Measurements from ENCODE around the gene AHI1. TPM values are rescaled to one million over a fixed set of nuclear protein-coding genes. Genes with fewer than 3 reads are reported as not detected.
A peak's percentile ranks its signal among the peaks of the same experiment; 100 is the strongest.

The AHI1 gene
- total RNA-seq, 1 experiment from 2014 or later, result 14.1 TPM

DNA sequence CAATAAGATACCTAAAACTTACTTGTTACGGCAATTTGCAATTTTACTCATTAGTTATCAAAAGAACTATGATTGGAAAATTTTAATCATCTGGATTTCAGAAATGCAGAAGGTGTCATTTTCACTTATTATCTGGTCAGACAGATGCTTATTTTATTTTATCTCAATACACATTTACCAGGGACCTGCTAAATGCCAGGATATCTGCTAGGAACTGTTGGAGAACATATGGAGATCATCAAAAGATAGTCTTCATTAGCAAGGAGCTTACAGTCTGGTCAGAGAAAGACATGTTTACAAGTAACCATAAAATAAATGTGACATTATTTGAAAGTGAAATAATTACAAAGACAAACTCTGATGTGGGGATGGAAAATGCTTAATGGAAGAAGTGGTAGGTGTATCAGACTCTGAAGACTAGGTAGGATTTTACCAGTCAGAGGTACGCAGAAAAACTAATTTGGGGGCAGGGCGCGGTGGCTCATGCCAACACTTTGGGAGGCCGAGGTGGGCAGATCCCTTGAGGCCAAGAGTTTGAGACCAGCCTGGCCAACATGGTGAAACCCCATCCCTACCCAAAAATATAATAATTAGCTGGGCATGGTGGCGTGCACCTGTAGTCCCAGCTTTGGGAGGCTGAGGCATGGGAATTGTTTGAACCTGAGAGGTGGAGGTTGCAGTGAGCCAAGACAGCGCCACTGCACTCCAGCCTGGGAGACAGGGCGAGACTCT, 178.6 kb downstream of the AHI1 start:
- no peak overlapping the region for H3K4me2 ChIP-seq (ENCODE audit: low read depth, low read length, poor library complexity, severe bottlenecking)
- H3K4me1 ChIP-seq (ENCODE audit: low read length), result peaks cover 19% of the 10 kb centered on the region
- H3K36me3 ChIP-seq (ENCODE audit: insufficient read depth, low read length), result no peaks in the 10 kb centered on the region
- no peak for DNase-seq
- no peaks in the 10 kb centered on the region for H3K79me2 ChIP-seq (ENCODE audit: low read length)
- no peaks in the 10 kb centered on the region for H3K9me2 ChIP-seq (replicated peaks; ENCODE audit: insufficient read depth, low read length)
- no peaks in the 10 kb centered on the region for H4K20me1 ChIP-seq (ENCODE audit: insufficient read depth, low read depth, low read length)
- H3K27ac ChIP-seq (ENCODE audit: low read length), result no peak overlapping the region
- H3K9ac ChIP-seq (ENCODE audit: low read length), result no peak overlapping the region
- H3K27me3 ChIP-seq (ENCODE audit: low read length), result no peaks in the 10 kb centered on the region
- no peaks in the 10 kb centered on the region for H3K9me3 ChIP-seq (ENCODE audit: low read length)
- H2AFZ ChIP-seq (ENCODE audit: low read length), result no peak overlapping the region
- no peak overlapping the region for H3K4me3 ChIP-seq (ENCODE audit: low read length)

DNA sequence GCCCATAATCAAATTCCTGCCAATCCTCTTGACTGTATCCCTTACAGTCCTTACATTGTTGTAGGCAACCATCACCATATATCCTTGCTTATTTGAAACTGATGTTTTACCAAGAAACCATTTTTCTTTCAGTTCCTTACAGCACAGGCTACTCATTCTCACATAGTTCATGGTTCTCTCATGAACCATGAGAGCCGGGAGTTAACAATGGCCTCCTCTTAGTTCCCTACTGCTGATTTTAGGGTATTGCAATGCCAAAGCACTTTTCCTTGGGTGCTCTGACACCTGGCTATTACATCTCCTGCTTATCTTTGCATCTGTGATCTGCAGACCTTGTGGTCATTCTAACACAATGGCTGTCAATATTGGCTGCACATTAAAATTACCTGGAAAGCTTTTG, 183.0 kb downstream of the AHI1 start:
- Histone ChIP-seq H3K27ac (ENCODE audit: low read length) (no peak overlapping the region), H3K4me3 (ENCODE audit: low read length) (no peak overlapping the region), H3K79me2 (ENCODE audit: low read length) (no peaks in the 10 kb centered on the region), H3K4me2 (ENCODE audit: low read depth, low read length, poor library complexity, severe bottlenecking) (no peak overlapping the region), H3K27me3 (ENCODE audit: low read length) (no peaks in the 10 kb centered on the region), H4K20me1 (ENCODE audit: insufficient read depth, low read depth, low read length) (no peaks in the 10 kb centered on the region), H3K9ac (ENCODE audit: low read length) (no peak overlapping the region), H3K36me3 (ENCODE audit: insufficient read depth, low read length) (no peaks in the 10 kb centered on the region), H2AFZ (ENCODE audit: low read length) (no peak overlapping the region), H3K9me2 (replicated peaks; ENCODE audit: insufficient read depth, low read length) (no peaks in the 10 kb centered on the region), H3K4me1 (ENCODE audit: low read length) (peaks cover 12% of the 10 kb centered on the region), H3K9me3 (ENCODE audit: low read length) (no peaks in the 10 kb centered on the region)
- DNase-seq, result no peak

DNA sequence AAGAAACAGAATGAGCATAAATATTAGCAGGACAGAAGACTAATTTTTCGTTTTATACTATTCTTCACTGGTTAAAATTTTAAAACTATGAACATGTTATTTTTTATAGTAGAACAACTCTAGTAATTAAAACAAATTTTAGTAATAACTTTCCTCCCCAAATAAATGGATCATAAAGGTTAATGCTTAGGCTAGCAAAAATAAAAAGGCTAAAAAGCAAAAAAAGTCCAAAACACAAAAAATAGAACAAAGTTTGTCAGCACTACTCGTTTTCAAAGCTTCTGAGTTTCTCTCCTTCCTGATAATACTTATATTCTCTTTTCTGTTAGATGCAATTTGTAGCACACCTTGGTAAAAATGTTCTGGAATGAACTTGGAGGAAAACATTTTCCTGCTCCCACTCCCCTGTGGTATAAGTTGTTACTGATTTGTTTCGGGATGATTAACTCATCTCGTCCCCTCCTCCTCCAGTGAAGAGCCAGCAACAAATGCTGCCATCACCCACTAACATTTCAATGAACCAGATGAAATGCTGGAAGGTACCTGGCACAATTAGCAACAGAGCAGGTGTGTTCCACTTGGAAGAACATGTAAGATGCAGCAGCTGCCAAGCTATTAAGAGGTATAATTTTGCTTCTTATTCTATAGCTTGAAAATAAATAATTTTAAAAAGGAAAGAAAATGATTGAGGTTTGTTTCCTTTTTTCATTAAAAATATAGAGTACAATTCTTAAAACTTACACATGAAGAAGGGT, 185.9 kb downstream of the AHI1 start:
- no peaks in the 10 kb centered on the region for H3K36me3 ChIP-seq (ENCODE audit: insufficient read depth, low read length)
- H3K9me2 ChIP-seq (replicated peaks; ENCODE audit: insufficient read depth, low read length), result no peaks in the 10 kb centered on the region
- H3K9me3 ChIP-seq (ENCODE audit: low read length), result no peaks in the 10 kb centered on the region
- no peak overlapping the region for H3K4me2 ChIP-seq (ENCODE audit: low read depth, low read length, poor library complexity, severe bottlenecking)
- no peak overlapping the region for H3K4me3 ChIP-seq (ENCODE audit: low read length)
- no peak for DNase-seq
- H3K79me2 ChIP-seq (ENCODE audit: low read length), result no peaks in the 10 kb centered on the region
- H2AFZ ChIP-seq (ENCODE audit: low read length), result no peak overlapping the region
- no peaks in the 10 kb centered on the region for H3K27me3 ChIP-seq (ENCODE audit: low read length)
- no peak overlapping the region for H3K27ac ChIP-seq (ENCODE audit: low read length)
- H3K9ac ChIP-seq (ENCODE audit: low read length), result no peak overlapping the region
- H4K20me1 ChIP-seq (ENCODE audit: insufficient read depth, low read depth, low read length), result no peaks in the 10 kb centered on the region
- H3K4me1 ChIP-seq (ENCODE audit: low read length), result peaks cover 20% of the 10 kb centered on the region

DNA sequence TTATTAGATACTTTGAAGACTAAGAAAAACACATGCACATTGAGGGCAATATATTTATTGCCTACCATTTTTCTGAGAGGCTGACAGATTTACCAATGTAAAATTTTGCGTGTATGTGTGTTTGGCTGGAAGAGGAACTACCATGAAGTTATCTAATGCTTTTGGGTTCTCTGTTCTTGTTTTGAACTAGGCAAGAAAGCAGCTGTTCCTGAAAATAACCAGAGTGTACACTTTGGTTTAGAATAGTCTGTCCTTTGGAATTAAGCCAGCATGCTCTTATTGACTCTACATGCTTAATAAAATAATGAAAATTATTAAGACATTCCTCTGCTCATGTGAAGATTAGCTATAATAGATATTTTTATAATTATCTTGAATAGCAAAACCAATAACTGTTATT, 187.2 kb downstream of the AHI1 start:
- DNase-seq, result no peak

DNA sequence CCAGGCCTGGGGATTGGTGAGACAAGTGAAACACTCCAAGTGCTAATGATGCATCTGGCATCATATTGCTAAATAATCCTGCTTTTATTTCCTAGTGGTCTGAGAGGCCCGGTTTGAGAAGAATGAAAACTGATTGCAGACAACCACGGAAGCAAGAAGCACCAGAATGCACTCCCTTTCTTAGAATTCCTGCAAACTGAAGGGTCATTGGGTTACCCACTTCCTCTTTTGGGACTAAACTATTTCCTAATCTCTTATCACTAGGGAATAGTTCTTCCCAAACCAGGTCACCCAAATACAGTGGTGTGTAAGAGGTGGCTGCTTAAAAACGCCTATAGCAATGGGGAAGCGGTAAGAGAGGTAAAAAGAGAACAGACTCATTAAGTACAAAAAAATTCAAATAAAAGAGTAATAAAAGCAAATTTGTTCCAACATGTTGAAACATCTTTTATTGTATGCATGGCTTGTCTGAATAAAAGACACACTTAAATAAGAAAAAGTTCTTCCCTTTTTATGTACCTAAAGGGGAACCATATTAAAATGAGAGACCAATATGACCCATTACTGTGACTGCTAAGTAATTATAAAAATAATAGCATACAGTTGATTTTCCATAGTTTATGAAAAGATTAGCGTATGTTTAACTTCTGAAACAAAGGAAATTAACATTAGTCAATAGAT, 190.7 kb downstream of the AHI1 start:
- no peaks in the 10 kb centered on the region for H4K20me1 ChIP-seq (ENCODE audit: insufficient read depth, low read depth, low read length)
- H3K27ac ChIP-seq (ENCODE audit: low read length), result peak overlapping the region; percentile 76
- H3K4me3 ChIP-seq (ENCODE audit: low read length), result peak overlapping the region; percentile 33
- no peaks in the 10 kb centered on the region for H3K36me3 ChIP-seq (ENCODE audit: insufficient read depth, low read length)
- H3K4me2 ChIP-seq (ENCODE audit: low read depth, low read length, poor library complexity, severe bottlenecking), result peak overlapping the region; percentile 66
- no peaks in the 10 kb centered on the region for H3K79me2 ChIP-seq (ENCODE audit: low read length)
- no peak overlapping the region; the same call in 1 of the 2 replicates for H3K9ac ChIP-seq (ENCODE audit: low read length)
- H3K9me3 ChIP-seq (ENCODE audit: low read length), result no peaks in the 10 kb centered on the region
- peak; percentile 77 for DNase-seq
- H2AFZ ChIP-seq (ENCODE audit: low read length), result peak overlapping the region; percentile 71; the same call in 1 of the 2 replicates
- no peaks in the 10 kb centered on the region for H3K9me2 ChIP-seq (replicated peaks; ENCODE audit: insufficient read depth, low read length)
- no peaks in the 10 kb centered on the region for H3K27me3 ChIP-seq (ENCODE audit: low read length)
- peaks cover 31% of the 10 kb centered on the region for H3K4me1 ChIP-seq (ENCODE audit: low read length)

More for the DNA sequence above, 187.2 kb downstream of the AHI1 start:
- Histone ChIP-seq H3K27ac (ENCODE audit: low read length) (peak overlapping the region; percentile 1; the same call in 1 of the 2 replicates), H3K79me2 (ENCODE audit: low read length) (no peaks in the 10 kb centered on the region), H3K9me3 (ENCODE audit: low read length) (no peaks in the 10 kb centered on the region), H2AFZ (ENCODE audit: low read length) (no peak overlapping the region), H3K27me3 (ENCODE audit: low read length) (no peaks in the 10 kb centered on the region), H3K9me2 (replicated peaks; ENCODE audit: insufficient read depth, low read length) (no peaks in the 10 kb centered on the region), H3K4me3 (ENCODE audit: low read length) (no peak overlapping the region), H3K9ac (ENCODE audit: low read length) (no peak overlapping the region), H3K36me3 (ENCODE audit: insufficient read depth, low read length) (no peaks in the 10 kb centered on the region), H3K4me2 (ENCODE audit: low read depth, low read length, poor library complexity, severe bottlenecking) (no peak overlapping the region), H3K4me1 (ENCODE audit: low read length) (peaks cover 32% of the 10 kb centered on the region), H4K20me1 (ENCODE audit: insufficient read depth, low read depth, low read length) (no peaks in the 10 kb centered on the region)

DNA sequence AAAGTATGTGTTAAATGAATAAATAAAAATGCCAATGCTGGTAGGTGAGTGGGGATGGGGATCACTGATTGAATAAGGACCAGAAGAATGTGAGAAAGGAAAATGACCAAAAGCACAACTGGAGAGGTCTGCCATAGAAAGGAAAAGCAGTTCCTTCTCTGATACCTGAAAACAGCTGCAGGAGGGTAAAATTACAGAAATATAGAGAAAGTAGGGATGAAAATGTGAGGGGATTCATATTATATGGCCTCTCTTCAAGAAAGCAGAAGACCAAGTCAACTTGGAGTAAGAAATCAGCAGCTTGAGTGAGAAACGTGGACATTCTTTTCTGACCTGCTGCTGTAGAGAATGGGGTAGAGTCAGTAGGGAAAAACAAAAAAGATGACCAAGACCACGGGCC, 191.4 kb downstream of the AHI1 start:
- Histone ChIP-seq H3K27me3 (ENCODE audit: low read length) (no peaks in the 10 kb centered on the region), H2AFZ (ENCODE audit: low read length) (peak overlapping the region; percentile 26; the same call in 1 of the 2 replicates), H3K4me3 (ENCODE audit: low read length) (peak overlapping the region; percentile 33; the same call in 1 of the 2 replicates), H3K9ac (ENCODE audit: low read length) (no peak overlapping the region), H4K20me1 (ENCODE audit: insufficient read depth, low read depth, low read length) (no peaks in the 10 kb centered on the region), H3K4me1 (ENCODE audit: low read length) (peaks cover 26% of the 10 kb centered on the region), H3K9me3 (ENCODE audit: low read length) (no peaks in the 10 kb centered on the region), H3K4me2 (ENCODE audit: low read depth, low read length, poor library complexity, severe bottlenecking) (peak overlapping the region; percentile 66), H3K79me2 (ENCODE audit: low read length) (no peaks in the 10 kb centered on the region), H3K27ac (ENCODE audit: low read length) (peak overlapping the region; percentile 76), H3K9me2 (replicated peaks; ENCODE audit: insufficient read depth, low read length) (no peaks in the 10 kb centered on the region), H3K36me3 (ENCODE audit: insufficient read depth, low read length) (no peaks in the 10 kb centered on the region)
- no peak for DNase-seq

DNA sequence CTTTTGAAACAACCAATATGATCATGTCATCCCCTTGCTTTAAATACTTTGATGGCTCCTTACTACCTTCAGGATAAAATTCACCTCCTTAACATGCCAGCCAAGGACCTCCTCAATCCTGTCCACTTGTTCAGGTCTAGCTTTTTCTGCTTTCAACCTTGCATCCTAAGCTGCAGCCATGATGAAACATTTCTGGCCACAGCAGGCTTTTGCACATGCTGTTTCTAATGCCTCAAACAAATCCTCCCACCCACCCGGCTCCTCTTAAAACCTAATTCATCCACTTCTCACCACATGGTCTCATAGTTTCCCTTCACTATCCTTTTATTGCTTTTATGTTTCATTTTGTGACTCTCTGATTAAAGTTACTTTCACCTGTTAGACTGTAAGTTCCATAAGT, 191.9 kb downstream of the AHI1 start:
- Histone ChIP-seq H3K27ac (ENCODE audit: low read length) (peak overlapping the region; percentile 76), H3K9me3 (ENCODE audit: low read length) (no peaks in the 10 kb centered on the region), H3K9ac (ENCODE audit: low read length) (no peak overlapping the region), H3K4me3 (ENCODE audit: low read length) (no peak overlapping the region), H3K79me2 (ENCODE audit: low read length) (no peaks in the 10 kb centered on the region), H2AFZ (ENCODE audit: low read length) (0 out of 2 replicates have a peak overlapping the region, but pooled peaks have one; percentile 26), H3K9me2 (replicated peaks; ENCODE audit: insufficient read depth, low read length) (no peaks in the 10 kb centered on the region), H3K4me2 (ENCODE audit: low read depth, low read length, poor library complexity, severe bottlenecking) (no peak overlapping the region), H3K36me3 (ENCODE audit: insufficient read depth, low read length) (no peaks in the 10 kb centered on the region), H3K27me3 (ENCODE audit: low read length) (no peaks in the 10 kb centered on the region), H4K20me1 (ENCODE audit: insufficient read depth, low read depth, low read length) (no peaks in the 10 kb centered on the region), H3K4me1 (ENCODE audit: low read length) (peaks cover 26% of the 10 kb centered on the region)
- no peak for DNase-seq

DNA sequence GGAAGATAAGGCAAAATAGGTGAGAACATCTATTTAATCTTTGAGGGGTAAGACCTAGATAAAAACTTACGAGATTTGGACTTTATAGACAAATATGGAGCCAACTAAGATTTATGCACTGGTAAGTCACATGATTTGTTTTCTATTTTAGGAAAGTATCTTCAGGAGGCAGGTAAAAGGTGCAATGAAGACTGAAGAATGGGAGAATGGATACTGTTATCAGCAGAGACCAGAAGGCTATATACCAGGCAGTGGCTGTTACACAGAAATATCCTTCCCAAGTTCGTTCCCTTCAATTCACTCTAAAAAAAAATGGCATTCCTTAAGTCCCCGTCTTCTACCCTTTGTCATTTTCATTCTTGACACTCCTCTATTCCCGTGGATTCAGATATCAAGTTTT, 192.7 kb downstream of the AHI1 start:
- Histone ChIP-seq H3K4me1 (ENCODE audit: low read length) (peaks cover 20% of the 10 kb centered on the region), H3K79me2 (ENCODE audit: low read length) (no peaks in the 10 kb centered on the region), H2AFZ (ENCODE audit: low read length) (no peak overlapping the region), H3K27ac (ENCODE audit: low read length) (no peak overlapping the region), H3K9ac (ENCODE audit: low read length) (no peak overlapping the region), H4K20me1 (ENCODE audit: insufficient read depth, low read depth, low read length) (no peaks in the 10 kb centered on the region), H3K27me3 (ENCODE audit: low read length) (no peaks in the 10 kb centered on the region), H3K4me3 (ENCODE audit: low read length) (no peak overlapping the region), H3K9me3 (ENCODE audit: low read length) (no peaks in the 10 kb centered on the region), H3K9me2 (replicated peaks; ENCODE audit: insufficient read depth, low read length) (no peaks in the 10 kb centered on the region), H3K36me3 (ENCODE audit: insufficient read depth, low read length) (no peaks in the 10 kb centered on the region), H3K4me2 (ENCODE audit: low read depth, low read length, poor library complexity, severe bottlenecking) (no peak overlapping the region)
- DNase-seq, result no peak

Data from Karpas-422 (cell line).